Lower lobe of right lung (tissue), 2 donors: ENCODE results near the gene VSNL1. TPM values are rescaled to one million over a fixed set of nuclear protein-coding genes. Genes with fewer than 3 reads are reported as not detected.

Source experiments
- ATAC-seq, 2 donors: fragments of 200-7000 bp; cut with Tn5 transposase; one replicate each; pipeline ENCODE4 v1.9.1; 2020 to 2022; ENCODE audit warnings: mild to moderate bottlenecking in 2 of 2, moderate library complexity in 2 of 2
- DNase-seq: peaks from one replicate; pipeline ENCODE4 v3.0.0-alpha.2; 2020
- H3K27ac ChIP-seq: fragments of 200-600 bp; one replicate; pipeline ENCODE4 v1.8.0; 2022
- H3K27me3 ChIP-seq: fragments of 200-600 bp; one replicate; pipeline ENCODE4 v1.8.0; 2022; ENCODE audit warnings: low read depth
- H3K36me3 ChIP-seq: fragments of 200-600 bp; one replicate; pipeline ENCODE4 v1.8.0; 2022; ENCODE audit warnings: mild to moderate bottlenecking
- H3K4me1 ChIP-seq: fragments of 200-600 bp; one replicate; pipeline ENCODE4 v1.8.0; 2022
- H3K4me3 ChIP-seq: fragments of 200-600 bp; one replicate; pipeline ENCODE4 v1.8.0; 2022; ENCODE audit warnings: mild to moderate bottlenecking
- H3K9me3 ChIP-seq: fragments of 200-600 bp; one replicate; pipeline ENCODE4 v1.8.0; 2022
- CTCF ChIP-seq: fragments of 200-600 bp; IDR thresholded peaks from one replicate; pipeline ENCODE4 v1.8.0; 2022; ENCODE audit warnings: antibody characterized with exemption, mild to moderate bottlenecking
- intact Hi-C: fragments of 100-400 bp; cut with DNase I; formaldehyde crosslinking; loops from one replicate; pipeline ENCODE4 v1.11.0; 2022
- total RNA-seq: library from RNA; stranded (reverse); fragmentation: NEBNext Ultra II Directional; extraction: Animal tissue kit (Norgen Biotek cat#: 25700); gene quantifications from one replicate; pipeline ENCODE4 v1.2.1, GENCODE V29; 2021
- donor health status: DM: no; HTN: yes; CAD: no; lungs with severe emphysema.

Gene VSNL1
- total RNA-seq, 1 donor from 2014 or later: 1.6 TPM

GRCh38 chr2:17617955-17618354 lies 77.5 kb downstream of the VSNL1 start:
- TF ChIP-seq CTCF: no peak
- H3K27ac ChIP-seq: no peak overlapping the region
- DNase-seq: no peak
- no peaks in the 10 kb centered on the region for H3K9me3 ChIP-seq
- H3K4me3 ChIP-seq: no peak overlapping the region
- intact Hi-C loops: no loop called here
- H3K36me3 ChIP-seq: no peaks in the 10 kb centered on the region
- no peak for ATAC-seq
- H3K27me3 ChIP-seq: no peaks in the 10 kb centered on the region
- H3K4me1 ChIP-seq: no peaks in the 10 kb centered on the region

GRCh38 chr2:17620280-17620679 lies 79.8 kb downstream of the VSNL1 start:
- TF ChIP-seq CTCF: no peak
- peak in 1 of 2 donors; percentile 9 for ATAC-seq
- no peak overlapping the region for H3K4me3 ChIP-seq

GRCh38 chr2:17620841-17621240 lies 80.3 kb downstream of the VSNL1 start:
- DNase-seq: no peak
- no peaks in the 10 kb centered on the region for H3K9me3 ChIP-seq
- no peaks in the 10 kb centered on the region for H3K4me1 ChIP-seq
- intact Hi-C loops: no loop called here
- no peak for TF ChIP-seq CTCF
- no peaks in the 10 kb centered on the region for H3K36me3 ChIP-seq
- no peak for ATAC-seq
- no peaks in the 10 kb centered on the region for H3K27me3 ChIP-seq
- no peak overlapping the region for H3K4me3 ChIP-seq
- H3K27ac ChIP-seq: no peak overlapping the region

More at GRCh38 chr2:17620280-17620679, 79.8 kb downstream of the VSNL1 start:
- Histone ChIP-seq H3K27ac (no peak overlapping the region), H3K9me3 (no peaks in the 10 kb centered on the region), H3K27me3 (no peaks in the 10 kb centered on the region), H3K4me1 (no peaks in the 10 kb centered on the region), H3K36me3 (no peaks in the 10 kb centered on the region)
- intact Hi-C loops: no loop called here
- no peak for DNase-seq

- Histone ChIP-seq H3K9me3 (no peaks in the 10 kb centered on the region), H3K36me3 (no peaks in the 10 kb centered on the region), H3K4me1 (no peaks in the 10 kb centered on the region), H3K4me3 (no peak overlapping the region), H3K27ac (no peak overlapping the region), H3K27me3 (no peaks in the 10 kb centered on the region)
- DNase-seq: no peak
- intact Hi-C loops: no loop called here
- ATAC-seq: no peak
- TF ChIP-seq CTCF: no peak
These were observed 81.3 kb downstream of the VSNL1 start for GRCh38 chr2:17621781-17622180.

- no peaks in the 10 kb centered on the region for H3K9me3 ChIP-seq
- no peak for DNase-seq
These were observed 85.0 kb downstream of the VSNL1 start for GRCh38 chr2:17625446-17625845.

More at GRCh38 chr2:17625446-17625845, 85.0 kb downstream of the VSNL1 start:
- ATAC-seq: no peak
- intact Hi-C loops: no loop called here
- Histone ChIP-seq H3K27ac (no peak overlapping the region), H3K36me3 (no peaks in the 10 kb centered on the region), H3K4me1 (no peaks in the 10 kb centered on the region), H3K4me3 (no peak overlapping the region), H3K27me3 (no peaks in the 10 kb centered on the region)
- TF ChIP-seq CTCF: no peak
